GM15510 (cell line): ENCODE results near the gene FRAT1.

Experiments used
- POLR2A ChIP-seq: IDR thresholded peaks from 3 replicates; pipeline ENCODE4 v1.6.1; 2011; ENCODE audit warnings: borderline replicate concordance; ENCODE audit not compliant: insufficient read length; ENCODE audit errors: extremely low read depth

Gene FRAT1

GRCh38 chr10:97328646-97329453, 9.8 kb downstream of the FRAT1 start:
- TF ChIP-seq POLR2A: no peak

- TF ChIP-seq POLR2A: no peak
Measured at GRCh38 chr10:97329766-97330165, 10.7 kb downstream of the FRAT1 start.

DNA sequence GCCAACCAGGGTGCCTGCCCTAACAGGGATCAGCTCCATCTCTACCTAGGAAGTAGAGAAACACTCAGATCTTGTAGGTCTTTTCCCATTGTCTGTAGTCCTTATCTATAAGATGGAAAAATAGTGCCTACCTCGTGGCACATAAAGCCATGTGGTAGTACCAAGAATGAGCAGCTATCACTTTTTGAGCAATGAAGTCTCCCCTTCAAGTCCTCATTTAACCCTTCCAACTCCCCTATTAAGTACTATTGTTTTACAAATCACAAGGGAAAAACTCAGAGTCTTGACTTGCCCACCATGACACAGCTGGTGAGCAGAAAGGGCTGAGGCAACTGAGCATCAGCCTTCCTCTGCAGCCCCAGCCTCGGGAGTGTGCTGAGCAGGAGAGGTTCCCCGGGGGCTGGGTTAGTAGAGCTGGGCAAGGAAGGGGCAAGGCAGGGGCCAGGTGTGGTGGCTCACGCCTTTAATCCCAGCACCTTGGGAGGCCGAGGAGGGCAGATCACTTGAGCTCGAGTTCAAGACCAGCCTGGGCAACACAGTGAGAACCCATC, 12.2 kb downstream of the FRAT1 start:
- TF ChIP-seq POLR2A: no peak

DNA sequence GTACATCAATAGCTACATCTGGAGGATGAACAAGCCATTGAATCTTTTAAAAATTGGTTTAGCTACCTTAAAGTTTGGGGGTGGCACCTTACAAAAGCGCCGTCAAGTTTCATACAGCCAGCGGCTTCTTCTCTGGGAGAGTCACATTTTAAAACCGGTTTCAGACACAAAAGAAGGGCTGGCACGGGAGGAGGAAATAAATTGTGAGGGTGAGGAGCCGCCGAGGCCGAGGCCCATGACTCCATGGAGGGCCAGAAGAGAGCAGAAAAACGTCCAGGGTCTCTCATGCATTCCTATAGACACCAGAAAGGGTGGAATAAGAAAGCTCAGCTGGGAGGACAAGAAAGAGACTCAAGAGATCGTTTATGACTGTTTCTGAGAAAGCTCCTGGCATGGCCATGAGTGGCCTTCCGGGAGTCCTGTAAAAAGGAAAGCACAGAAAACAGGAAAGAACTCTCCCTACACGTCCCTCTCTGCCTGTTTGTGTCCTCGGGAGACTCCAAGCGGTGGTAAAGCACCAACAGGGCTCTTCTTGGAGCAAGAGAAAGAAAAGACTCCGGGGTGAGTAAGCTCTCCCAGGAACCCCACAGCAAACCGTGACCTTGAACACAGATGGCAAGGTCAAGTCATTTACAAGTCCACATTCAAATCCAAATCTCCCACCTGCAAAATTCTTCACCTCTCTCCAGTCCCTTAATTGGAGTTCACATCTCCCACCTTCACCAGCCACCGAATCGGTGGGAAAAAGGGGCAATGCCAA, 13.7 kb downstream of the FRAT1 start:
- no peak for TF ChIP-seq POLR2A

DNA sequence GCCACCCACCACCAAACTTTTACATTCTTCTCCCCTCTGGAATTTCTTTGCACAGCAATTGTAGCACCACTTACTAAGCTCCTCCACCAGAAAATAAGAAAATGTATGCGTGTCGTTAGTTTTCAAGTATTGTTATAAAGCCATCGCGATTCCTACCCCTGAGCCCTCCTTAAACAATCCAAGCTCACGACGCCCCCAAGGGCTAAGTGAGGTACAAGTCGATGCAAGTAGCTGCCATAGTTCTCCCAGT, 14.2 kb downstream of the FRAT1 start:
- TF ChIP-seq POLR2A: no peak

- TF ChIP-seq POLR2A: no peak
Measured at GRCh38 chr10:97333601-97334369, 14.7 kb downstream of the FRAT1 start.

DNA sequence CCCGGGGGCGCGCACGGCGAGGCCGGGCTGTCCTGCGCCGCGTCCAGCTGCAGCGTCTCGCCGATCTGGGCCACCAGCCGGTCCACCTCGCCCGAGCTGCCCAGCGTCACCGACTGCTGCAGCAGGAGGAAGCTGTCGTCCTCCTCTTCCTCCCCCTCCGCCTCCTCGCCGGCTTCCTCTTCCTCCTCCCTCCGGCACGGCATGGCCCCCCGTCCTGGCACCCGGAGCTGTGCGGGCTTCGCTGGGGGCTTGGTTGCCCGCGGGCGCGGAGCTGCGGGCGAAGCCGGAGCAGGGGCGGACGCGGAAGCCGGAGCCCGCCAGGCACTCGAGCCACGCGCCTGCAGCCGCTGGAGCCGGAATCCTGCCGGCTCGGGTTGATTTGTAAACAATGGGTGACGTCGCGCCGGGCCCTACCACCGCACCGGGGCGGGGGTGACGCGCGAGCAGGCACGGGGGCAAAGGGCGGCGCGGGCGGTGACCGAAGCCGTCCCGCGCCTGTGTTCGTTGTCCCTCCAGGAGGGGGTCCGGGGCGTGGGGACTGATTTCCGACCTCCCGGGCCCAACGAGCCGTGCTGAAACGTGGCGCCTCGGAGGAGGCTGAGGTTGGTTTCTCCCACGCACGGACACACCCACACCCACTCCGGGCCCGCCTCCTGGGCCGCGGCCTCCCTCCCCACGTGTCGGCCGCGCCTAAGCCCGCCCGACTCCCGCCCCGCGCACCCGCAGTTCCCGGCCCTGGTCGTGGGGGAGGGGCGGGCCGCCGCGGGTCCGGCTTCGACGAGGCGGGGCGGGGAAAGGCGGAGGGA, 15.5 kb downstream of the FRAT1 start, which contains the start of gene FRAT2:
Gene FRAT2 (minus strand): TSS at position 360 of the 806 bp plus-strand sequence. CDS start 157 bp downstream, at position 203.
- peak; percentile 55 for TF ChIP-seq POLR2A

DNA sequence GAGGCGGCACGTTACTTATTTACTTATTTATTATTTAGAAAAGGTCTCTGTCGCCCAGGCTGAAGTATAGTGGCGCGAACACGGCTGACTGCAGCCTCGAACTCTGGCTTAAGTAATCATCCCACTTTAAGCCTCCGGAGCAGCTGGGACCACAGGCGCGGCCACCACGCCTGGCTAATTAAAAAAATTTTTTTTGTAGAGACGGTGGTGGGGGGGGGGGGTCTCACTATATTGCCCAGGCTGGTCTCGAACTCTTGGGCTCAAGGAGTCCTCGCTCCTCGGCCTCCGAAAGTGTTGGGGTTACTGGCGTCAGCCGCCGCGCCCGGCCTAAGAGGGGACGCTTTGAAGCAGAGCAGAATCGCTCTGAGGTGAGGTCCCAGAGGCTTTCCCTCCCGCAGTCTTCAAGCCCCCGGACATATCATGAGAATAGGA, 16.1 kb downstream of the FRAT1 start:
- TF ChIP-seq POLR2A: no peak

DNA sequence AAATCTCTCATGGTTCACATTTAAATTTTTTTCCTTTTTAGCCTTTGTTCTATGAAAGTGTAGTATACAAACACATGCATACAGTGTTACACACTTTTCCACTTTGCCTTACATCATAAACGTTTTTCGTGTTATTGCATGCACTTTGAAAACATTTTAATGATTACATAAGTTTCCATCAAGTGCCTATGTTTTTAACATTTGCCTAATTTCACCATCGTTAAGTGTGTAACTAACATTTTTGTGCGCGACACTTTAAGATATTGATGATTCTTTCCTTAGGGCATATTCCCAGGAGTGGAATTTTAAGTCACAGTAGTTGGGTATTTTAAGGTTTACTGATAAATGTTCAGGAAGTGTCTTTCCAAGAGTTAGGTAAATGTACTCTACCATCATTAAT, 16.9 kb downstream of the FRAT1 start:
- no peak for TF ChIP-seq POLR2A

- TF ChIP-seq POLR2A: no peak
Measured at GRCh38 chr10:97336446-97336845, 17.4 kb downstream of the FRAT1 start.

DNA sequence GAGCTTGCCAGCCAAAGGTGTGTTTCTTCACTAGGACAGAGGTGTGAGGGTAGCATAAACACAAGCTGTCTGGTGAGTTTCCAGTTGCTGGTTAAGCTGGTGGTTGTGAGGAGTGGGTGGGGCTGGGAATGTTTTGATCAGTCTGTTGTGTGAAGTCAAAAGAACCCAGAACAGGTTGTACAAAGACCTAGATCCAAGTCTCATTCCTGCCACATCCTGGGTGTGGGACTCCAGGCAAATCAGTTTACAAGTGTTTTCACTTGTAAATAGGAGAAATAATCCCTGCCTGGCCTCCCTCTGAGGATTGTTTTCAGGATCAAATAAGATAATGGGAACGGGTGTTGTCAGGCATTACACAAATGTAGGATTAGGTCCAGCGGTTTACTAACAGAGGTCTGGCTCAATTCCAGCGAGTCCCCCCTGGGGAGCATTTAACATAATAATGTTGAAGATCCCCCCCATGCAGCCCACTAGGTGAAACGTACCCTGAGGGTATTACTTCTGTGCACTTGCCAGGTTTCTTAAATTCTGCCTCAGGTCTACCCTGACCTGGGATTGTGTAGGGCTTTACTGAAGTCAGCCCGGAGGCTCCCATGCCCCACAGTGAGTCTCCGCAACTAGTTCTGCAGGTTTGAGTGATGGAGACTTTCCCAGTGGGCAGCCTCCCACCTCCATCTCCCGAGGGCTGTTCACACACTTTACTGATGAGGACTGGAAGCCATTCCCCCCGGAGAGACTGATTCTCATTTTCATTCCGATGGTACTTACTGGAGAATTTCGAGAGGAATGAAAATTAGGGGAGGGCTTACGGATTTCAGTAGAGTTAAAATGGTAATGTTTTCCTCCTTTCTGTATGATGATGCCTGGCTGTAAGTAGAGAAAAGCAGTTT, 18.1 kb downstream of the FRAT1 start:
- no peak for TF ChIP-seq POLR2A

DNA sequence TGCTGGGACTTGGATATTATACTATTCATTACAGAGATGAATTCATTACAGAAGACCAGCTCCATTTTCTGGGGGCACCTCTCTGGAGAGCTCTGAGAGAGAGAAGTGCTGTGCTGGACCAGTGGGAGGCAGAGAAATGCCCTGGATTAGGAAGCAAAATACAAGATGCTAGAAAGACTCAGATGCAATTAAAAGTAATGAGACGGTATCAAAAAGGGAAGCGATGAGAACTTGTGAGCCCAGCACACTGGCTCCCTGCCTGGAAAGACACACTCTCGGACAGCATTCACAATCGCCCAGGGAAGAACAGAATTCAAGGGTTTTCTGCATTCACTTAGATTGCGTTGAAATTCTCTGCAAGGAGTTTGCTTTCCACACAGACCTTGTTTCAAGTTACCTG, 19.0 kb downstream of the FRAT1 start:
- TF ChIP-seq POLR2A: no peak

DNA sequence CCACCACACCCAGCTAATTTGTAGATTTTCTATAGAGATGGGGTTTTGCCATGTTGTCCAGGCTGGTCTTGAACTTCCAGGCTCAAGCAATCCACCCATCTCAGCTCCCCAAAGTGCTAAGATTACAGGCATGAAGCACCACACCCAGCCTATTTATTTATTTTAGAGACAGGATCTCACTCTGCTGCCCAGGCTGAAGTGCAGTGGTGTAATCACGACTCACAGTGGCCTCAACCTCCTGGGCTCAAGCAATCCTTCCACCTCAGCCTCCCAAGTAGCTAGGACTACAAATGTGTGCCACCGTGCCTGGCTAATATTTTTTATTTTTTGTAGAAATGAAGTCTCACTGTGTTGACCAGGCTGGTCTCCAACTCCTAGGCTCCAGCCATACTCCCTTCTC, 22.3 kb downstream of the FRAT1 start:
- TF ChIP-seq POLR2A: no peak

- no peak for TF ChIP-seq POLR2A
Measured at GRCh38 chr10:97347317-97347716, 28.2 kb downstream of the FRAT1 start.
